CD8-positive, alpha-beta memory T cell (primary cell): ENCODE results near the gene GRIP1. TPM values are rescaled to one million over a fixed set of nuclear protein-coding genes. Genes with fewer than 3 reads are reported as not detected.

Source experiments
- CTCF ChIA-PET: fragments of 350-600 bp; sonication (Branson Sonifier 250); formaldehyde crosslinking; loops from one replicate; lab custom pipeline; 2021; ENCODE audit warnings: antibody characterized with exemption; lab: Charles Lee
- POLR2A ChIA-PET: fragments of 350-600 bp; sonication (Branson Sonifier 250); formaldehyde crosslinking; loops from one replicate; lab custom pipeline; 2021; ENCODE audit warnings: antibody characterized with exemption; lab: Charles Lee
- DNase-seq, 5 donors: peaks; one replicate each; pipeline versions ENCODE4 v3.0.0 to v3.0.0-alpha.2; 2020 to 2022; ENCODE audit warnings: mixed read lengths in 1 of 5
- H3K27ac ChIP-seq: one replicate; pipeline ENCODE4 v1.7.0; 2013; ENCODE audit warnings: low read depth, mild to moderate bottlenecking, low read length, moderate library complexity
- H3K27me3 ChIP-seq: 2 replicates; pipeline ENCODE4 v1.7.0; 2013; ENCODE audit warnings: low read length, mild to moderate bottlenecking; ENCODE audit not compliant: insufficient read depth, poor library complexity, severe bottlenecking
- H3K36me3 ChIP-seq: 2 replicates; pipeline ENCODE4 v1.7.0; 2013; ENCODE audit warnings: mild to moderate bottlenecking, low read length, moderate library complexity; ENCODE audit not compliant: insufficient read depth
- H3K4me1 ChIP-seq: 2 replicates; pipeline ENCODE4 v1.7.0; 2013; ENCODE audit warnings: mild to moderate bottlenecking, low read length, moderate library complexity; ENCODE audit not compliant: insufficient read depth
- H3K4me3 ChIP-seq: 2 replicates; pipeline ENCODE4 v1.7.0; 2013; ENCODE audit warnings: mild to moderate bottlenecking, low read length
- H3K9me3 ChIP-seq: 2 replicates; pipeline ENCODE4 v1.7.0; 2013; ENCODE audit warnings: mild to moderate bottlenecking, low read length
- H3K27ac Mint-ChIP-seq, 8 donors: one replicate each; pipeline ENCODE4 v1.8.0; 2020 to 2021; ENCODE audit warnings: mixed read lengths in 8 of 8, mild to moderate bottlenecking in 6 of 8, inconsistent platforms in 3 of 8, moderate library complexity in 3 of 8
- H3K27me3 Mint-ChIP-seq, 2 donors: one replicate each; pipeline ENCODE4 v1.8.0; 2020 to 2021; ENCODE audit warnings: mixed read lengths in 2 of 2, mild to moderate bottlenecking in 1 of 2, moderate library complexity in 1 of 2
- H3K36me3 Mint-ChIP-seq, 3 donors: one replicate each; pipeline ENCODE4 v1.8.0; 2020 to 2021; ENCODE audit warnings: mixed read lengths in 3 of 3, inconsistent platforms in 1 of 3, mild to moderate bottlenecking in 1 of 3
- H3K4me1 Mint-ChIP-seq, 3 donors: one replicate each; pipeline ENCODE4 v1.8.0; 2020 to 2021; ENCODE audit warnings: mixed read lengths in 3 of 3, inconsistent platforms in 1 of 3, mild to moderate bottlenecking in 1 of 3
- H3K4me3 Mint-ChIP-seq, 7 donors: one replicate each; pipeline ENCODE4 v1.8.0; 2020 to 2021; ENCODE audit warnings: mixed read lengths in 7 of 7, mild to moderate bottlenecking in 6 of 7, moderate library complexity in 4 of 7, inconsistent platforms in 2 of 7
- H3K9me3 Mint-ChIP-seq, 5 donors: one replicate each; pipeline ENCODE4 v1.8.0; 2020 to 2022; ENCODE audit warnings: mixed read lengths in 5 of 5, mild to moderate bottlenecking in 3 of 5, moderate library complexity in 2 of 5, inconsistent platforms in 1 of 5
- polyA plus RNA-seq: library from polyadenylated mRNA; unstranded; fragments of 300-500 nt; fragmentation: Illumina TruSeq; gene quantifications from one replicate; pipeline ENCODE4 v1.2.3, GENCODE V29; 2021
- total RNA-seq, 2 experiments: library from RNA; stranded (reverse); gene quantifications; one replicate each; pipeline ENCODE4 v1.2.3, GENCODE V29; 2021

Gene GRIP1
- total and polyA plus RNA-seq, 3 experiments from 2014 or later: 0.31 to 1.5 (median 1.3) TPM

GRCh38 chr12:66352899-66353298, 326.0 kb downstream of the GRIP1 start:
- Mint-ChIP-seq H3K4me1 (peaks cover 0 to 5% (median 4%) of the 10 kb centered on the region in 3 donors), H3K4me3 (peak overlapping the region in 1 of 7 donors; percentile 29), H3K27me3 (no peaks in the 10 kb centered on the region), H3K27ac (peak overlapping the region in 3 of 8 donors; percentile 23 to 56 (median 34)), H3K36me3 (peaks cover 4 to 57% (median 17%) of the 10 kb centered on the region in 3 donors), H3K9me3 (no peaks in the 10 kb centered on the region)
- ChIA-PET CTCF (interaction anchor here (0.8 to 1.8 kb wide), 2 partner anchors 9 to 177 kb away, joined by 3 to 8 read pairs; no protein-coding TSS in a partner anchor), POLR2A (no interaction called here)
- no peak overlapping the region for H3K27ac ChIP-seq
- no peaks in the 10 kb centered on the region for H3K9me3 ChIP-seq
- H3K36me3 ChIP-seq: peaks cover 6% of the 10 kb centered on the region
- DNase-seq: no peak
- no peaks in the 10 kb centered on the region for H3K4me1 ChIP-seq
- no peaks in the 10 kb centered on the region for H3K27me3 ChIP-seq
- no peak overlapping the region for H3K4me3 ChIP-seq

GRCh38 chr12:66352197-66352596, 326.7 kb downstream of the GRIP1 start:
- Mint-ChIP-seq H3K4me3 (no peak overlapping the region), H3K36me3 (peaks cover 4 to 62% (median 17%) of the 10 kb centered on the region in 3 donors), H3K27me3 (no peaks in the 10 kb centered on the region), H3K9me3 (no peaks in the 10 kb centered on the region), H3K4me1 (peaks cover 0 to 5% (median 4%) of the 10 kb centered on the region in 3 donors), H3K27ac (peak overlapping the region in 3 of 8 donors; percentile 7 to 70 (median 20))
- ChIA-PET CTCF (interaction anchor here (1.8 kb wide), 1 partner anchor 10 kb away, joined by 8 read pairs; no protein-coding TSS in a partner anchor), POLR2A (no interaction called here)
- Histone ChIP-seq H3K4me3 (no peak overlapping the region), H3K36me3 (peaks cover 11% of the 10 kb centered on the region), H3K4me1 (no peaks in the 10 kb centered on the region), H3K9me3 (no peaks in the 10 kb centered on the region), H3K27me3 (no peaks in the 10 kb centered on the region), H3K27ac (no peak overlapping the region)
- peak in 1 of 5 donors; percentile 3 for DNase-seq

GRCh38 chr12:66351301-66351700, 327.6 kb downstream of the GRIP1 start:
- Mint-ChIP-seq H3K27ac (peak overlapping the region in 2 of 8 donors; percentile 7 to 14), H3K36me3 (peaks cover 4 to 71% (median 17%) of the 10 kb centered on the region in 3 donors), H3K9me3 (no peaks in the 10 kb centered on the region), H3K4me3 (no peak overlapping the region), H3K4me1 (peaks cover 0 to 5% (median 4%) of the 10 kb centered on the region in 3 donors), H3K27me3 (no peaks in the 10 kb centered on the region)
- H3K4me3 ChIP-seq: no peak overlapping the region
- no peak for DNase-seq
- CTCF ChIA-PET: no interaction called here
- POLR2A ChIA-PET: no interaction called here
- no peaks in the 10 kb centered on the region for H3K4me1 ChIP-seq
- H3K9me3 ChIP-seq: no peaks in the 10 kb centered on the region
- H3K27ac ChIP-seq: no peak overlapping the region
- H3K36me3 ChIP-seq: peaks cover 11% of the 10 kb centered on the region
- no peaks in the 10 kb centered on the region for H3K27me3 ChIP-seq

- ChIA-PET CTCF (no interaction called here), POLR2A (no interaction called here)
- H3K27ac Mint-ChIP-seq: peak overlapping the region in 7 of 8 donors; percentile 12 to 91 (median 57)
- H3K4me1 ChIP-seq: peaks cover 6% of the 10 kb centered on the region
- peaks cover 6 to 13% (median 8%) of the 10 kb centered on the region in 5 donors for H3K9me3 Mint-ChIP-seq
- H3K4me3 ChIP-seq: no peak overlapping the region
- H3K27me3 ChIP-seq: no peaks in the 10 kb centered on the region
- no peaks in the 10 kb centered on the region for H3K27me3 Mint-ChIP-seq
- H3K36me3 Mint-ChIP-seq: peaks cover 32 to 83% (median 40%) of the 10 kb centered on the region in 3 donors
- H3K4me1 Mint-ChIP-seq: peaks cover 27 to 37% (median 31%) of the 10 kb centered on the region in 3 donors
- peaks cover 28% of the 10 kb centered on the region for H3K36me3 ChIP-seq
- H3K4me3 Mint-ChIP-seq: no peak overlapping the region
- no peak overlapping the region for H3K27ac ChIP-seq
- DNase-seq: no peak
- H3K9me3 ChIP-seq: peaks cover 9% of the 10 kb centered on the region
These were observed 332.9 kb downstream of the GRIP1 start for GRCh38 chr12:66345956-66346355.

GRCh38 chr12:66345212-66345611, 333.7 kb downstream of the GRIP1 start:
- CTCF ChIA-PET: interaction anchor here (0.9 to 1.7 kb wide), 2 partner anchors 64 to 66 kb away, joined by 4 read pairs; no protein-coding TSS in a partner anchor
- Mint-ChIP-seq H3K9me3 (peaks cover 7 to 21% (median 10%) of the 10 kb centered on the region in 5 donors), H3K27me3 (no peaks in the 10 kb centered on the region), H3K36me3 (peaks cover 40 to 84% (median 44%) of the 10 kb centered on the region in 3 donors), H3K27ac (peak overlapping the region in 7 of 8 donors; percentile 11 to 91 (median 43)), H3K4me3 (no peak overlapping the region), H3K4me1 (peaks cover 26 to 37% (median 31%) of the 10 kb centered on the region in 3 donors)
- H3K36me3 ChIP-seq: peaks cover 35% of the 10 kb centered on the region
- no peak overlapping the region for H3K27ac ChIP-seq
- POLR2A ChIA-PET: no interaction called here
- no peaks in the 10 kb centered on the region for H3K27me3 ChIP-seq
- peaks cover 6% of the 10 kb centered on the region for H3K4me1 ChIP-seq
- peaks cover 12% of the 10 kb centered on the region for H3K9me3 ChIP-seq
- no peak for DNase-seq
- H3K4me3 ChIP-seq: no peak overlapping the region

- Histone ChIP-seq H3K27me3 (no peaks in the 10 kb centered on the region), H3K9me3 (peaks cover 12% of the 10 kb centered on the region), H3K27ac (no peak overlapping the region), H3K4me1 (peaks cover 6% of the 10 kb centered on the region), H3K4me3 (no peak overlapping the region), H3K36me3 (peaks cover 36% of the 10 kb centered on the region)
- H3K27me3 Mint-ChIP-seq: no peaks in the 10 kb centered on the region
- no peak for DNase-seq
- H3K36me3 Mint-ChIP-seq: peaks cover 57 to 69% (median 58%) of the 10 kb centered on the region in 3 donors
- POLR2A ChIA-PET: no interaction called here
- no peak overlapping the region for H3K27ac Mint-ChIP-seq
- peaks cover 10 to 27% (median 13%) of the 10 kb centered on the region in 5 donors for H3K9me3 Mint-ChIP-seq
- CTCF ChIA-PET: interaction anchor here (1.9 kb wide), 1 partner anchor 62 kb away, joined by 4 read pairs; no protein-coding TSS in a partner anchor
- peaks cover 28 to 31% (median 30%) of the 10 kb centered on the region in 3 donors for H3K4me1 Mint-ChIP-seq
- no peak overlapping the region for H3K4me3 Mint-ChIP-seq
These were observed 337.8 kb downstream of the GRIP1 start for GRCh38 chr12:66341126-66341525.

GRCh38 chr12:66340131-66340530, 338.7 kb downstream of the GRIP1 start:
- Histone ChIP-seq H3K4me3 (no peak overlapping the region), H3K27ac (no peak overlapping the region), H3K9me3 (peaks cover 12% of the 10 kb centered on the region), H3K4me1 (peaks cover 4% of the 10 kb centered on the region), H3K36me3 (peaks cover 36% of the 10 kb centered on the region), H3K27me3 (no peaks in the 10 kb centered on the region)
- ChIA-PET POLR2A (interaction anchor here (0.6 kb wide), 2 partner anchors 52 to 104 kb away, joined by 3 read pairs; no protein-coding TSS in a partner anchor), CTCF (interaction anchor here (1.9 kb wide), 1 partner anchor 61 kb away, joined by 4 read pairs; no protein-coding TSS in a partner anchor)
- H3K36me3 Mint-ChIP-seq: peaks cover 52 to 59% (median 58%) of the 10 kb centered on the region in 3 donors
- H3K4me1 Mint-ChIP-seq: peaks cover 21 to 25% (median 24%) of the 10 kb centered on the region in 3 donors
- no peak overlapping the region for H3K4me3 Mint-ChIP-seq
- no peak for DNase-seq
- H3K9me3 Mint-ChIP-seq: peaks cover 10 to 27% (median 13%) of the 10 kb centered on the region in 5 donors
- H3K27me3 Mint-ChIP-seq: no peaks in the 10 kb centered on the region
- H3K27ac Mint-ChIP-seq: no peak overlapping the region

- Histone ChIP-seq H3K9me3 (peaks cover 12% of the 10 kb centered on the region), H3K4me3 (no peak overlapping the region), H3K36me3 (peaks cover 32% of the 10 kb centered on the region), H3K27ac (no peak overlapping the region), H3K27me3 (no peaks in the 10 kb centered on the region), H3K4me1 (no peaks in the 10 kb centered on the region)
- H3K36me3 Mint-ChIP-seq: peaks cover 41 to 49% (median 42%) of the 10 kb centered on the region in 3 donors
- ChIA-PET POLR2A (no interaction called here), CTCF (no interaction called here)
- peaks cover 10 to 24% (median 13%) of the 10 kb centered on the region in 5 donors for H3K9me3 Mint-ChIP-seq
- DNase-seq: no peak
- peak overlapping the region in 3 of 8 donors; percentile 38 to 49 (median 43) for H3K27ac Mint-ChIP-seq
- no peak overlapping the region for H3K4me3 Mint-ChIP-seq
- peaks cover 9 to 14% (median 13%) of the 10 kb centered on the region in 3 donors for H3K4me1 Mint-ChIP-seq
- H3K27me3 Mint-ChIP-seq: no peaks in the 10 kb centered on the region
These were observed 341.4 kb downstream of the GRIP1 start for GRCh38 chr12:66337381-66338010.
